Duodenal mucosa (tissue), 2 donors: ENCODE data around the gene TBR1.
A peak's percentile ranks its signal among the peaks of the same experiment; 100 is the strongest.

ENCODE experiments used
- H3K27ac ChIP-seq: one replicate; pipeline ENCODE4 v1.7.0; 2013; ENCODE audit warnings: low read depth, low read length
- H3K27me3 ChIP-seq, 2 donors: one replicate each; pipeline ENCODE4 v1.7.0; 2013; ENCODE audit warnings: low read length in 2 of 2, control low read depth in 1 of 2; ENCODE audit not compliant: insufficient read depth in 2 of 2, control insufficient read depth in 1 of 2
- H3K36me3 ChIP-seq, 2 donors: one replicate each; pipeline ENCODE4 v1.7.0; 2013; ENCODE audit warnings: low read length in 2 of 2, control low read depth in 1 of 2; ENCODE audit not compliant: insufficient read depth in 2 of 2, control insufficient read depth in 1 of 2
- H3K4me1 ChIP-seq, 2 donors: one replicate each; pipeline ENCODE4 v1.7.0; 2013; ENCODE audit warnings: low read length in 2 of 2, control low read depth in 1 of 2; ENCODE audit not compliant: insufficient read depth in 2 of 2, control insufficient read depth in 1 of 2
- H3K4me3 ChIP-seq, 2 donors: one replicate each; pipeline ENCODE4 v1.7.0; 2013; ENCODE audit warnings: low read length in 2 of 2, low read depth in 1 of 2
- H3K9ac ChIP-seq, 2 donors: one replicate each; pipeline ENCODE4 v1.7.0; 2013; ENCODE audit warnings: low read length in 2 of 2, low read depth in 1 of 2
- H3K9me3 ChIP-seq, 2 donors: one replicate each; pipeline ENCODE4 v1.7.0; 2013; ENCODE audit warnings: low read length in 2 of 2, control low read depth in 1 of 2; ENCODE audit not compliant: control insufficient read depth in 1 of 2

TBR1 gene

GRCh38 chr2:161427664-161428587, 11.8 kb downstream of the TBR1 start:
- H3K9me3 ChIP-seq: no peaks in the 10 kb centered on the region
- H3K27me3 ChIP-seq: peaks cover 70 to 93% of the 10 kb centered on the region in 2 donors
- H3K27ac ChIP-seq: no peak overlapping the region
- H3K9ac ChIP-seq: no peak overlapping the region
- peak overlapping the region in 1 of 2 donors; percentile 11 for H3K4me3 ChIP-seq
- H3K36me3 ChIP-seq: no peaks in the 10 kb centered on the region
- H3K4me1 ChIP-seq: peaks cover 0 to 10% of the 10 kb centered on the region in 2 donors

- peaks cover 0 to 5% of the 10 kb centered on the region in 2 donors for H3K4me1 ChIP-seq
- no peaks in the 10 kb centered on the region for H3K9me3 ChIP-seq
- no peak overlapping the region for H3K27ac ChIP-seq
- H3K4me3 ChIP-seq: no peak overlapping the region
- no peaks in the 10 kb centered on the region for H3K36me3 ChIP-seq
- peaks cover 45 to 78% of the 10 kb centered on the region in 2 donors for H3K27me3 ChIP-seq
- no peak overlapping the region for H3K9ac ChIP-seq
Observed at GRCh38 chr2:161430386-161430785, 14.3 kb downstream of the TBR1 start.

GRCh38 chr2:161432107-161432506, 16.0 kb downstream of the TBR1 start:
- Histone ChIP-seq H3K4me3 (no peak overlapping the region), H3K4me1 (peaks cover 0 to 5% of the 10 kb centered on the region in 2 donors), H3K9ac (no peak overlapping the region), H3K9me3 (no peaks in the 10 kb centered on the region), H3K27ac (no peak overlapping the region), H3K27me3 (peaks cover 33 to 61% of the 10 kb centered on the region in 2 donors), H3K36me3 (no peaks in the 10 kb centered on the region)

GRCh38 chr2:161434118-161434517, 18.0 kb downstream of the TBR1 start:
- peaks cover 14 to 41% of the 10 kb centered on the region in 2 donors for H3K27me3 ChIP-seq
- H3K4me3 ChIP-seq: no peak overlapping the region
- no peaks in the 10 kb centered on the region for H3K9me3 ChIP-seq

GRCh38 chr2:161436411-161436810, 20.3 kb downstream of the TBR1 start:
- H3K4me3 ChIP-seq: no peak overlapping the region
- H3K9me3 ChIP-seq: no peaks in the 10 kb centered on the region
- no peak overlapping the region for H3K27ac ChIP-seq
- no peak overlapping the region for H3K9ac ChIP-seq
- H3K4me1 ChIP-seq: no peaks in the 10 kb centered on the region
- H3K36me3 ChIP-seq: no peaks in the 10 kb centered on the region
- H3K27me3 ChIP-seq: peaks cover 6 to 21% of the 10 kb centered on the region in 2 donors

More at GRCh38 chr2:161434118-161434517, 18.0 kb downstream of the TBR1 start:
- H3K27ac ChIP-seq: no peak overlapping the region
- H3K36me3 ChIP-seq: no peaks in the 10 kb centered on the region
- no peak overlapping the region for H3K9ac ChIP-seq
- H3K4me1 ChIP-seq: no peaks in the 10 kb centered on the region

- Histone ChIP-seq H3K4me3 (no peak overlapping the region), H3K4me1 (no peaks in the 10 kb centered on the region), H3K36me3 (no peaks in the 10 kb centered on the region), H3K9me3 (no peaks in the 10 kb centered on the region), H3K27me3 (peaks cover 0 to 13% of the 10 kb centered on the region in 2 donors), H3K27ac (no peak overlapping the region), H3K9ac (no peak overlapping the region)
Observed at GRCh38 chr2:161438598-161438997, 22.5 kb downstream of the TBR1 start.

- H3K4me1 ChIP-seq: no peaks in the 10 kb centered on the region
- no peak overlapping the region for H3K4me3 ChIP-seq
- no peak overlapping the region for H3K27ac ChIP-seq
- no peaks in the 10 kb centered on the region for H3K9me3 ChIP-seq
- no peak overlapping the region for H3K9ac ChIP-seq
- H3K36me3 ChIP-seq: no peaks in the 10 kb centered on the region
- H3K27me3 ChIP-seq: peaks cover 0 to 4% of the 10 kb centered on the region in 2 donors
Observed at GRCh38 chr2:161445097-161445496, 29.0 kb downstream of the TBR1 start.

GRCh38 chr2:161448431-161448830, 32.3 kb downstream of the TBR1 start:
- no peaks in the 10 kb centered on the region for H3K27me3 ChIP-seq
- no peak overlapping the region for H3K9ac ChIP-seq
- H3K27ac ChIP-seq: no peak overlapping the region
- no peaks in the 10 kb centered on the region for H3K4me1 ChIP-seq
- H3K9me3 ChIP-seq: no peaks in the 10 kb centered on the region
- no peak overlapping the region for H3K4me3 ChIP-seq
- H3K36me3 ChIP-seq: no peaks in the 10 kb centered on the region

GRCh38 chr2:161471631-161472030, 55.5 kb downstream of the TBR1 start:
- Histone ChIP-seq H3K4me1 (no peaks in the 10 kb centered on the region), H3K9ac (no peak overlapping the region), H3K9me3 (no peaks in the 10 kb centered on the region), H3K36me3 (no peaks in the 10 kb centered on the region), H3K27ac (no peak overlapping the region), H3K27me3 (no peaks in the 10 kb centered on the region), H3K4me3 (no peak overlapping the region)

- H3K36me3 ChIP-seq: no peaks in the 10 kb centered on the region
- no peaks in the 10 kb centered on the region for H3K4me1 ChIP-seq
- H3K27ac ChIP-seq: no peak overlapping the region
- no peaks in the 10 kb centered on the region for H3K27me3 ChIP-seq
- H3K4me3 ChIP-seq: no peak overlapping the region
- no peaks in the 10 kb centered on the region for H3K9me3 ChIP-seq
- no peak overlapping the region for H3K9ac ChIP-seq
Observed at GRCh38 chr2:161474920-161475319, 58.8 kb downstream of the TBR1 start.
